Endothelial cell (in vitro differentiated cells): ENCODE data around the gene FPR1. TPM values are rescaled to one million over a fixed set of nuclear protein-coding genes. Genes with fewer than 3 reads are reported as not detected.

Experiments
- DNase-seq: peaks from one replicate; pipeline ENCODE4 v3.0.0; 2021; ENCODE audit warnings: low spot score
- H3K27ac Mint-ChIP-seq: one replicate; pipeline ENCODE4 v1.8.0; 2021; ENCODE audit warnings: mixed read lengths, inconsistent platforms; ENCODE audit not compliant: unreplicated experiment
- H3K27me3 Mint-ChIP-seq: one replicate; pipeline ENCODE4 v1.8.0; 2021; ENCODE audit warnings: mild to moderate bottlenecking, moderate library complexity, mixed read lengths, inconsistent platforms; ENCODE audit not compliant: unreplicated experiment
- H3K36me3 Mint-ChIP-seq: one replicate; pipeline ENCODE4 v1.8.0; 2021; ENCODE audit warnings: mild to moderate bottlenecking, low read depth, mixed read lengths, inconsistent platforms; ENCODE audit not compliant: unreplicated experiment
- H3K4me1 Mint-ChIP-seq: one replicate; pipeline ENCODE4 v1.8.0; 2021; ENCODE audit warnings: mild to moderate bottlenecking, mixed read lengths, inconsistent platforms; ENCODE audit not compliant: unreplicated experiment
- H3K4me3 Mint-ChIP-seq: one replicate; pipeline ENCODE4 v1.8.0; 2021; ENCODE audit warnings: mild to moderate bottlenecking, mixed read lengths, inconsistent platforms; ENCODE audit not compliant: unreplicated experiment
- H3K9me3 Mint-ChIP-seq: one replicate; pipeline ENCODE4 v1.8.0; 2021; ENCODE audit warnings: mixed read lengths, inconsistent platforms; ENCODE audit not compliant: unreplicated experiment
- total RNA-seq: library from RNA; stranded (reverse); fragmentation: NEBNext Ultra II Directional; extraction: Animal tissue kit (Norgen Biotek cat#: 25700); gene quantifications from one replicate; pipeline ENCODE4 v1.2.1, GENCODE V29; 2021; ENCODE audit not compliant: unreplicated experiment
- TF ChIP-seq, protein P1 (sequence below): fragments of 200-600 bp; sonication (generic); IDR thresholded peaks from one replicate; pipeline ENCODE4 v1.5.0; 2021; ENCODE audit warnings: antibody characterized with exemption; ENCODE audit not compliant: unreplicated experiment

Gene FPR1
- total RNA-seq, 1 donor from 2014 or later = 0.67 TPM

DNA sequence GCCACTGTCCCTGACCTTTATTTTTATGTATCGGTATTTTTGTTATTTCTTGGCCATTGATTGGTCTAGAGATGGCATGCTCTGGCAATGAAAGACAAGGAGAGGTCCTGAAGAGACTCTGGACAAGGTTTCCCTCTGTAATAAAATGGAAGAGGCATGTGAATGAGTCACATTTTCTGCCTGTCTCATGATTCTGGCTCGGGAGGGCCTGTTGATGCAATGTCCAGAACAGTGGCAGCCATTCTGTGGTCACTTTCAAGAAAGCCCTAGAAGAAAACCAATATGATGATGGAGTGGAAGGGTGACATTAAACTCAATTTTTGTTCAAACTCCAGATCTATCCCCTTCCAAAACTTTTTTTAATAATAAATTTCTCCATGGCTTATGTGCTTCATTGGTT is 41.3 kb upstream of the FPR1 start:
- no peak for DNase-seq
- no peaks in the 10 kb centered on the region for H3K9me3 Mint-ChIP-seq
- TF ChIP-seq, protein P1, sequence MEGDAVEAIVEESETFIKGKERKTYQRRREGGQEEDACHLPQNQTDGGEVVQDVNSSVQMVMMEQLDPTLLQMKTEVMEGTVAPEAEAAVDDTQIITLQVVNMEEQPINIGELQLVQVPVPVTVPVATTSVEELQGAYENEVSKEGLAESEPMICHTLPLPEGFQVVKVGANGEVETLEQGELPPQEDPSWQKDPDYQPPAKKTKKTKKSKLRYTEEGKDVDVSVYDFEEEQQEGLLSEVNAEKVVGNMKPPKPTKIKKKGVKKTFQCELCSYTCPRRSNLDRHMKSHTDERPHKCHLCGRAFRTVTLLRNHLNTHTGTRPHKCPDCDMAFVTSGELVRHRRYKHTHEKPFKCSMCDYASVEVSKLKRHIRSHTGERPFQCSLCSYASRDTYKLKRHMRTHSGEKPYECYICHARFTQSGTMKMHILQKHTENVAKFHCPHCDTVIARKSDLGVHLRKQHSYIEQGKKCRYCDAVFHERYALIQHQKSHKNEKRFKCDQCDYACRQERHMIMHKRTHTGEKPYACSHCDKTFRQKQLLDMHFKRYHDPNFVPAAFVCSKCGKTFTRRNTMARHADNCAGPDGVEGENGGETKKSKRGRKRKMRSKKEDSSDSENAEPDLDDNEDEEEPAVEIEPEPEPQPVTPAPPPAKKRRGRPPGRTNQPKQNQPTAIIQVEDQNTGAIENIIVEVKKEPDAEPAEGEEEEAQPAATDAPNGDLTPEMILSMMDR = no peak
- peaks cover 2% of the 10 kb centered on the region for H3K27me3 Mint-ChIP-seq
- no peak overlapping the region for H3K4me3 Mint-ChIP-seq
- H3K27ac Mint-ChIP-seq = no peak overlapping the region
- no peaks in the 10 kb centered on the region for H3K4me1 Mint-ChIP-seq
- H3K36me3 Mint-ChIP-seq = no peaks in the 10 kb centered on the region

DNA sequence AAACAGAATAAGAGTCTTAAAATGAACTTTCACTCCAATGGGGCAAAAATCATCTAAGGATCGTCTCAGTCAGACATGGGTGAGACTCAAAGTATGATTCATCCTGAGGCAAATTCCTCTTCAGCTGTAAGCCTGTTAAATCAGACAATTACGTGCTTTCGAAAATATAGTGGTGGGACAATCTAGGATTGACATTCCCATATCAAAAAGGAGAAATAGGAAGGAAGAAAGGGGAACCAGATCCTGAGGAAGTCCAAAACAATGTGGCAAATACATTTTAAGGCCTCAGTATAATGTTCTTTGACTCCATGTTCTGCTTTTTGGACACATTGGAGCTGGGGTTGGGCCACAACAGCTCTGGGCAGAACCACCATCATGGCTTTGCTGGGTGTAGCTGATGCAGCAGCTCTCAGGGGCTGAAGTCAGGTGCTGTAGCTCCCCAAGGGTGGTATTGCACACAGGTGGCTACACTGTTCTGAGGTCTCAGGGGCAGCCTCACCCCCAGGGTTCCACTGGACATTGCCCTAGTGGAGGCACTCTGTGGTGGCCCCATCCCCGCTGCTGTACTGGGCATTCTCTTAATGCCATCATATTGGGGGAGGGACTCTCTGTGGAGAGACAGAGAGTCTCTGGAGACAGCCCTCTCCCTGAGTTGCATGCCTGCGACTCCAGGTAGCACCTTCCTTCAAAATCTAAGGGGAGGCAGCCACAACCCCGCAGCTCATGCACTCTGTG is 37.5 kb upstream of the FPR1 start:
- Mint-ChIP-seq H3K36me3 (no peaks in the 10 kb centered on the region), H3K27me3 (peaks cover 2% of the 10 kb centered on the region), H3K4me1 (no peaks in the 10 kb centered on the region), H3K27ac (no peak overlapping the region), H3K9me3 (no peaks in the 10 kb centered on the region), H3K4me3 (no peak overlapping the region)
- TF ChIP-seq, protein P1 = no peak
- no peak for DNase-seq

DNA sequence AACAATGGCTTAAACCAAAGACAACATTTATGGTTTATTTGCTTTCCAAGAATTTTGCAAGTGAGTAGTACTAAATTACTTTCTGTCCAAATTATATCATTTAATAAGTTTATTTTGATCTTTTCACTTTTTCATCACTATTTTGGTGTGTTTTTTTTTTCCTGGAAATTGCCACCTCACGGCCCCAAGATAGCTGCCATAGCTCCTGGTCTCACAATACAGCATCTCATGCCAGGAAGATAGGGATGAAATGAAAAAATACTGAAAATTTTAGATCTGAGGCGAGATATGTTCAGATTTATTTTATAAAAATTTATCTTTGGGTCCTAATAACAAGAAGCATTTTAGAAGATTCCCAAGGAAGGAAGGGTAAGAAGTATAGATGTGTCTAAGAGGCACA is 36.4 kb upstream of the FPR1 start:
- TF ChIP-seq, protein P1 = no peak
- no peaks in the 10 kb centered on the region for H3K9me3 Mint-ChIP-seq
- H3K36me3 Mint-ChIP-seq = no peaks in the 10 kb centered on the region
- no peak overlapping the region for H3K27ac Mint-ChIP-seq
- DNase-seq = no peak
- no peaks in the 10 kb centered on the region for H3K4me1 Mint-ChIP-seq
- peaks cover 2% of the 10 kb centered on the region for H3K27me3 Mint-ChIP-seq
- H3K4me3 Mint-ChIP-seq = no peak overlapping the region

DNA sequence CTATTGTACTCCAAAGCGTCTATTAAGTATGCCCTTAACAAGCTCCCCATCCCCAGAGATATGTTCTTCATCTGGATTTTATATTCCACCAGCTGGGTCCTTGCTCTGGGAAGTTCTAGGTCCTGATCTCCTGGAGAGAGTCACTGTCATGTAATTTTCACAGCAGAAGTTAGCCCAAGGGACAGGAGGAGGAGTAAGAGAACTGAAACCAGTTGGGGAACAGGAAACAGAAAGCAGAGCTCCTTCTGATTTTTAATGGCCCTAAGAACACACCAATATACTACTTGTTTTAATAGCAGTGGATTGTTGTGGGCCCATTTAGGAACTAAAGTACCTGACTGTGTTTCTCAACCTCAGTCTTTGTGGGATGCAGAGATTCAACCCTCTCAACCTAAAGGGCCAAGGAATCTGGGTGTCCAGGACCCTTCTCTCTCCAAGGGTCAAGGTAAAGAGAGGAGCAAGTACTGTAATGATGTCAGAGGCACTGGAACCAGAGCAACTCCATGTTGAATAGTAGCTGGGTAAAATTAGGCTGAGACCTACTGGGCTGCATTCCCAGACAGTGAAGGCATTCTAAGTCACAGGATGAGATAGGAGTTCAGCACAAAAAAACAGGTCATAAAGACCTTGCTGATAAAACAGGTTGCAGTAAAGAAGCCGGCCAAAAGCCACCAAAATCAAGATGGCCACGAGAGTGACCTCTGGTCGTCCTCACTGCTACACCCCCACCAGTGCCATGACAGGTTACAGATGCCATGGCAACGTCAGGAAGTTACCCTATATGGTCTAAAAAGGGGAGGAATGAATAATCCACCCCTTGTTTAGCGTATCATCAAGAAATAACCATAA is 35.2 kb upstream of the FPR1 start:
- TF ChIP-seq, protein P1 = no peak
- Mint-ChIP-seq H3K4me1 (no peaks in the 10 kb centered on the region), H3K36me3 (no peaks in the 10 kb centered on the region), H3K4me3 (no peak overlapping the region), H3K9me3 (no peaks in the 10 kb centered on the region), H3K27ac (no peak overlapping the region), H3K27me3 (no peaks in the 10 kb centered on the region)
- DNase-seq = no peak
